Fibroblast of lung (primary cell): Measurements from ENCODE around the gene KRT7. TPM values are rescaled to one million over a fixed set of nuclear protein-coding genes. Genes with fewer than 3 reads are reported as not detected.

Experiments
- DNase-seq, 2 donors: peaks; one replicate each; pipeline versions ENCODE4 v3.0.0 to v3.0.0-alpha.2; 2010; ENCODE audit warnings: low read depth in 2 of 2
- H2AFZ ChIP-seq: 2 replicates; pipeline ENCODE4 v1.5.1; 2012; ENCODE audit warnings: low read length, control low read depth, inconsistent platforms
- H3K27ac ChIP-seq: 2 replicates; pipeline ENCODE4 v1.5.1; 2011; ENCODE audit warnings: low read length, control low read depth; ENCODE audit not compliant: insufficient read depth
- H3K27me3 ChIP-seq: 2 replicates; pipeline ENCODE4 v1.5.1; 2011; ENCODE audit warnings: mild to moderate bottlenecking, low read length; ENCODE audit not compliant: control insufficient read depth, insufficient read depth
- H3K36me3 ChIP-seq: 2 replicates; pipeline ENCODE4 v1.5.1; 2011; ENCODE audit warnings: low read length; ENCODE audit not compliant: control insufficient read depth, insufficient read depth
- H3K4me1 ChIP-seq: 2 replicates; pipeline ENCODE4 v1.5.1; 2011; ENCODE audit warnings: low read length; ENCODE audit not compliant: control insufficient read depth, insufficient read depth; ENCODE audit errors: extremely low read depth
- H3K4me2 ChIP-seq: 2 replicates; pipeline ENCODE4 v1.5.1; 2011; ENCODE audit warnings: low read length, control low read depth; ENCODE audit not compliant: insufficient read depth; ENCODE audit errors: extremely low read depth
- H3K4me3 ChIP-seq, 4 experiments: fragments of 200-600 bp in 1 of 4; sonication (generic) in 1 of 4; replicated peaks in 1 of 4; 2 replicates each; pipeline ENCODE4 v1.5.1; 2011 to 2016; ENCODE audit warnings: low read length in 4 of 4, low read depth in 3 of 4, mild to moderate bottlenecking in 3 of 4, control low read depth in 2 of 4, inconsistent platforms in 1 of 4, mixed read lengths in 1 of 4; ENCODE audit not compliant: insufficient read depth in 1 of 4; ENCODE audit errors: control extremely low read depth in 1 of 4
- H3K79me2 ChIP-seq: 2 replicates; pipeline ENCODE4 v1.5.1; 2012; ENCODE audit warnings: mild to moderate bottlenecking, low read length, inconsistent platforms; ENCODE audit not compliant: control insufficient read depth, insufficient read depth
- H3K9ac ChIP-seq: 2 replicates; pipeline ENCODE4 v1.5.1; 2011; ENCODE audit warnings: mild to moderate bottlenecking, low read length, control low read depth; ENCODE audit not compliant: insufficient read depth
- H3K9me3 ChIP-seq: 2 replicates; pipeline ENCODE4 v1.5.1; 2012; ENCODE audit warnings: low read depth, low read length; ENCODE audit not compliant: control insufficient read depth, insufficient read depth
- H4K20me1 ChIP-seq: 2 replicates; pipeline ENCODE4 v1.5.1; 2011; ENCODE audit warnings: low read length; ENCODE audit not compliant: control insufficient read depth, insufficient read depth; ENCODE audit errors: extremely low read depth
- CTCF ChIP-seq, 2 donors: IDR thresholded peaks in 1 of 2; conservative IDR thresholded peaks in 1 of 2; 1 replicate in 1 of 2; 2 replicates in 1 of 2; pipeline ENCODE4 v1.5.1; 2011 to 2012; ENCODE audit warnings: low read length in 2 of 2, control low read depth in 1 of 2, inconsistent platforms in 1 of 2, low read depth in 1 of 2, mild to moderate bottlenecking in 1 of 2
- EZH2 ChIP-seq: IDR thresholded peaks from 2 replicates; pipeline ENCODE4 v1.5.1; 2012; ENCODE audit warnings: low read length, control low read depth, mild to moderate bottlenecking; ENCODE audit errors: missing control alignments
- polyA plus RNA-seq, 2 donors: library from polyadenylated mRNA; depleted of rRNA in 1 of 2; stranded (reverse) in 1 of 2; unstranded in 1 of 2; fragments of >200 nt; gene quantifications; 2 replicates each; pipeline ENCODE4 v1.2.1, GENCODE V29; 2011 to 2012; ENCODE audit warnings: missing spikeins in 1 of 2
- total RNA-seq: library from RNA; depleted of rRNA; stranded (reverse); fragments of >200 nt; gene quantifications from 2 replicates; pipeline ENCODE4 v1.2.1, GENCODE V29; 2014

Gene KRT7
- total and polyA plus RNA-seq, 2 donors (not counting 1 experiment from before 2014, with no cell fraction given) = 3.5 to 8.6 TPM

DNA sequence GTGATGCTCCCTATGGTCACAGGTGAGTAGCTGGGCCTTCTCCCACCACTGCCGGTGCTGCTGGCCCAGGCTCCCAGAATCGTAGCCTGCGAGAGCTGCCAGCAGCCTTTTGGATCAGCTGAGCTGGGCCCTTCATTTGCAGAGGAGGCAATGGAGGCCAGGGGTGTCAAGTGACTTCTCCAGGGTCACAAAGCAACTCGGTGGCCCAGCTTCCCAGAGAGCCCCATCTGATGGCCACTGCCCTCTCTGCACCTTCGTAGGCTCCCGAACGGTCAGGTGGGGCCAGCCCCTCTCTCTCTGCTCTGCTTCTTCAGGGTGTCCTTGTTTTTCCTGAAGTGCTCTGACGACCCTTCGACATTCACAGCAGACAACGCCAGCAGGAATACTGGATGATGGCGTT, 45.8 kb upstream of the KRT7 start:
- Histone ChIP-seq H3K4me3 (no peak overlapping the region), H3K27ac (peak overlapping the region; percentile 80), H2AFZ (no peak overlapping the region), H3K36me3 (peaks cover 1% of the 10 kb centered on the region), H3K9me3 (no peaks in the 10 kb centered on the region), H3K27me3 (no peaks in the 10 kb centered on the region), H3K79me2 (no peaks in the 10 kb centered on the region), H3K4me1 (peaks cover 71% of the 10 kb centered on the region), H3K4me2 (no peak overlapping the region), H3K9ac (no peak overlapping the region), H4K20me1 (no peaks in the 10 kb centered on the region)
- TF ChIP-seq CTCF (conservative IDR thresholded peaks at IDR 0.05 in 1 of 2, IDR thresholded peaks at IDR 0.05 in 1 of 2; ENCODE audit: low read depth in 1 of 2, low read length in 2 of 2) (no peak), EZH2 (no peak)
- DNase-seq = no peak

DNA sequence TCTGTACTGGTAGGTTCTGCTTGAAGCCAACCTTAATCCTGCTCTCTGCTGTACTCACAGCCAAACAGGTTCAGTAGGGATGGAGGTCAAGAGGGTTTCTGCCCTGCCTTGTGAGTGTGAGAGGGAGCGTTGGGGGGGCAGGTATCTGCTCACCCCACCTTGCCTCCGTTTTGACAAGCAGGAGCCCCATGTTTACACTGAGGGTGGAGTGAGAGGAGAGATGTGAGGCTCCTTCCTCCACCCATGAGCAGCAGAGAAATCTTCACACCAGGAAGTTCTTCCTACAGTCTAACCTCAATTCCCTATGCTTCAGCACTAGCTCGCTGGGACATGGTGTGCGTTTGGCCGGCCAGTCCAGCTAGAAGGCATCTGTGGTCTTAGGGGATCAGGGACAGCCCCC, 45.4 kb upstream of the KRT7 start:
- H3K4me1 ChIP-seq = peaks cover 71% of the 10 kb centered on the region
- no peaks in the 10 kb centered on the region for H3K9me3 ChIP-seq
- peaks cover 1% of the 10 kb centered on the region for H3K36me3 ChIP-seq
- TF ChIP-seq CTCF (conservative IDR thresholded peaks at IDR 0.05 in 1 of 2, IDR thresholded peaks at IDR 0.05 in 1 of 2; ENCODE audit: low read depth in 1 of 2, low read length in 2 of 2) (no peak), EZH2 (no peak)
- no peak overlapping the region for H3K27ac ChIP-seq
- DNase-seq = no peak
- no peaks in the 10 kb centered on the region for H3K79me2 ChIP-seq
- no peak overlapping the region for H3K9ac ChIP-seq
- no peaks in the 10 kb centered on the region for H4K20me1 ChIP-seq
- H3K4me2 ChIP-seq = no peak overlapping the region
- no peak overlapping the region for H2AFZ ChIP-seq
- no peaks in the 10 kb centered on the region for H3K27me3 ChIP-seq
- no peak overlapping the region for H3K4me3 ChIP-seq

DNA sequence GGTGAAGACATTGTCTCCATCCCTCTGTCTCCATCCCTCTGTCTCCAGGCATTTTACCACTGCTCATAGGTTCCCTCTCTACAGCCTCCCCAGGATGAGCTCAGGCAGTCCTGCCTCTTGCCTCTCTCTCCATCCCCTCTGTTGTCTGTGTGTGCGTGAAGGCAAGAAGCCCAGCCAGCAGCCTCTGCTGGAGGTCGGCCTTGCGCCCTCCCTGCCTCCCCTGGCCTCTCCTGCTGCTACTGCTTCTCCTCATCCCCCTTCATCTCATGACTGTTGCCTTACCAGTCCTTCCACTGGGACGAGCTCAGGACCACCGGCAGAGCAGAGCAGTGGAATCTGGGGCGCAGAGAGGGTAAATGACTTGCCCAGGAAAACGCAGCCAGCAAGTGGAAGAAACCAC, 44.4 kb upstream of the KRT7 start:
- H3K9me3 ChIP-seq = no peaks in the 10 kb centered on the region
- no peaks in the 10 kb centered on the region for H3K79me2 ChIP-seq
- no peak overlapping the region for H2AFZ ChIP-seq
- H3K27me3 ChIP-seq = no peaks in the 10 kb centered on the region
- H3K4me3 ChIP-seq = no peak overlapping the region
- H4K20me1 ChIP-seq = no peaks in the 10 kb centered on the region
- no peak overlapping the region for H3K4me2 ChIP-seq
- H3K9ac ChIP-seq = no peak overlapping the region
- H3K4me1 ChIP-seq = peaks cover 71% of the 10 kb centered on the region
- H3K27ac ChIP-seq = peak overlapping the region; percentile 2
- TF ChIP-seq EZH2 = no peak
- TF ChIP-seq CTCF (conservative IDR thresholded peaks at IDR 0.05 in 1 of 2, IDR thresholded peaks at IDR 0.05 in 1 of 2; ENCODE audit: low read depth in 1 of 2, low read length in 2 of 2) = no peak
- peaks cover 1% of the 10 kb centered on the region for H3K36me3 ChIP-seq
- DNase-seq = no peak
